H1 (cell line): Measurements from ENCODE around the gene RIT2. TPM values are rescaled to one million over a fixed set of nuclear protein-coding genes. Genes with fewer than 3 reads are reported as not detected.

Experiments used
- CTCF ChIA-PET: fragments of 300-600 bp; sonication (Branson Sonifier 250); formaldehyde crosslinking; loops from one replicate; lab custom pipeline; 2021; ENCODE audit not compliant: partially characterized antibody; lab: Charles Lee
- POLR2A ChIA-PET: fragments of 300-600 bp; sonication (Branson Sonifier 250); formaldehyde crosslinking; loops from one replicate; lab custom pipeline; 2021; ENCODE audit warnings: inconsistent platforms; ENCODE audit not compliant: partially characterized antibody; lab: Charles Lee
- DNase-seq, 2 experiments: peaks; one replicate each; pipeline versions ENCODE4 v3.0.0 to v3.0.0-alpha.2; 2010 to 2022; ENCODE audit warnings: low spot score in 2 of 2, low read depth in 1 of 2, mixed read lengths in 1 of 2
- FAIRE-seq: peaks from 2 replicates; lab custom pipeline; 2011; peaks lifted over from hg19 to GRCh38; lab: Jason Lieb, UNC
- H2AFZ ChIP-seq: 2 replicates; pipeline ENCODE4 v1.8.1; 2012; ENCODE audit warnings: low read length, inconsistent platforms
- H2AK5ac ChIP-seq: 2 replicates; pipeline ENCODE4 v1.6.1; 2013; ENCODE audit warnings: low read depth, low read length
- H2BK120ac ChIP-seq: replicated peaks from 2 replicates; pipeline ENCODE3; 2013; ENCODE audit warnings: low read depth, low read length, inconsistent platforms
- H2BK12ac ChIP-seq: 2 replicates; pipeline ENCODE4 v1.6.1; 2013; ENCODE audit warnings: low read depth, low read length
- H2BK15ac ChIP-seq: 2 replicates; pipeline ENCODE4 v1.6.1; 2013; ENCODE audit warnings: low read length
- H2BK20ac ChIP-seq: 2 replicates; pipeline ENCODE4 v1.6.1; 2013; ENCODE audit warnings: low read length
- H2BK5ac ChIP-seq: 2 replicates; pipeline ENCODE4 v1.6.1; 2013; ENCODE audit warnings: low read depth, low read length
- H3K14ac ChIP-seq: 2 replicates; pipeline ENCODE4 v1.6.1; 2013; ENCODE audit warnings: inconsistent platforms; ENCODE audit not compliant: insufficient read length
- H3K18ac ChIP-seq: 2 replicates; pipeline ENCODE4 v1.6.1; 2013; ENCODE audit warnings: low read length; ENCODE audit errors: extremely low read depth
- H3K23ac ChIP-seq: 2 replicates; pipeline ENCODE4 v1.6.1; 2013; ENCODE audit warnings: inconsistent platforms; ENCODE audit not compliant: insufficient read length
- H3K23me2 ChIP-seq: 2 replicates; pipeline ENCODE4 v1.6.1; 2013; ENCODE audit warnings: low read depth, low read length
- H3K27ac ChIP-seq: 2 replicates; pipeline ENCODE4 v1.6.1; 2011; ENCODE audit warnings: low read depth, low read length, inconsistent platforms
- H3K27me3 ChIP-seq, 4 experiments: replicated peaks in 1 of 4; 1 replicate in 1 of 4; 2 replicates in 3 of 4; pipeline versions ENCODE4 v1.6.1 to v1.8.1; 2011 to 2013; ENCODE audit warnings: low read length in 3 of 4, mild to moderate bottlenecking in 3 of 4, inconsistent platforms in 2 of 4, mixed read lengths in 2 of 4, moderate library complexity in 1 of 4; ENCODE audit not compliant: control insufficient read depth in 3 of 4, insufficient read depth in 3 of 4; ENCODE audit errors: extremely low read depth in 1 of 4
- H3K36me3 ChIP-seq, 4 experiments: 2 replicates each; pipeline versions ENCODE4 v1.6.1 to v1.8.1; 2011 to 2013; ENCODE audit warnings: mild to moderate bottlenecking in 4 of 4, low read length in 3 of 4, moderate library complexity in 2 of 4, control low read depth in 1 of 4, inconsistent platforms in 1 of 4; ENCODE audit not compliant: insufficient read depth in 4 of 4, control insufficient read depth in 2 of 4
- H3K4ac ChIP-seq: replicated peaks from 2 replicates; pipeline ENCODE3; 2013; ENCODE audit warnings: low read length, low read depth, mixed read lengths, inconsistent platforms; ENCODE audit not compliant: insufficient read length
- H3K4me1 ChIP-seq, 4 experiments: replicated peaks in 1 of 4; 1 replicate in 1 of 4; 2 replicates in 3 of 4; pipeline versions ENCODE4 v1.6.1 to v1.8.1; 2011 to 2013; ENCODE audit warnings: low read length in 3 of 4, inconsistent platforms in 2 of 4, mixed read lengths in 1 of 4; ENCODE audit not compliant: insufficient read depth in 4 of 4, control insufficient read depth in 3 of 4
- H3K4me2 ChIP-seq, 2 experiments: 2 replicates each; pipeline versions ENCODE4 v1.6.1 to v1.8.1; 2011 to 2013; ENCODE audit warnings: low read depth in 2 of 2, low read length in 2 of 2, control low read depth in 1 of 2, inconsistent platforms in 1 of 2, mild to moderate bottlenecking in 1 of 2; ENCODE audit not compliant: insufficient read depth in 1 of 2
- H3K4me3 ChIP-seq, 4 experiments: fragments of 200-600, 300-600 bp in 1 of 4; sonication (generic), shearing (Covaris generic), sonication (Bioruptor Twin) in 1 of 4; 2 replicates each; pipeline versions ENCODE4 v1.5.1 to v1.8.1; 2011 to 2016; ENCODE audit warnings: low read length in 4 of 4, low read depth in 3 of 4, control low read depth in 2 of 4, inconsistent platforms in 2 of 4, mild to moderate bottlenecking in 2 of 4, mixed read lengths in 1 of 4, moderate library complexity in 1 of 4; ENCODE audit not compliant: insufficient read depth in 2 of 4; ENCODE audit errors: extremely low read depth in 1 of 4
- H3K56ac ChIP-seq: replicated peaks from 2 replicates; pipeline ENCODE3; 2013; ENCODE audit warnings: low read depth, mild to moderate bottlenecking, mixed read lengths, low read length, inconsistent platforms; ENCODE audit not compliant: insufficient read length
- H3K79me1 ChIP-seq: 2 replicates; pipeline ENCODE4 v1.6.1; 2013; ENCODE audit warnings: low read depth, low read length, control low read depth
- H3K79me2 ChIP-seq, 2 experiments: 2 replicates each; pipeline versions ENCODE4 v1.6.1 to v1.8.1; 2012 to 2013; ENCODE audit warnings: low read length in 2 of 2, mild to moderate bottlenecking in 2 of 2, inconsistent platforms in 1 of 2; ENCODE audit not compliant: insufficient read depth in 2 of 2, control insufficient read depth in 1 of 2
- H3K9ac ChIP-seq, 4 experiments: replicated peaks in 1 of 4; 1 replicate in 1 of 4; 2 replicates in 3 of 4; pipeline versions ENCODE4 v1.6.1 to v1.8.1; 2011 to 2013; ENCODE audit warnings: low read depth in 3 of 4, low read length in 3 of 4, control low read depth in 2 of 4, mild to moderate bottlenecking in 2 of 4, moderate library complexity in 2 of 4, inconsistent platforms in 1 of 4; ENCODE audit errors: extremely low read depth in 1 of 4
- H3K9me3 ChIP-seq, 2 experiments: 2 replicates each; pipeline versions ENCODE4 v1.6.1 to v1.8.1; 2012 to 2013; ENCODE audit warnings: mild to moderate bottlenecking in 2 of 2, moderate library complexity in 2 of 2, control low read depth in 1 of 2, inconsistent platforms in 1 of 2, low read depth in 1 of 2, low read length in 1 of 2, mixed read lengths in 1 of 2; ENCODE audit not compliant: insufficient read depth in 2 of 2
- H4K20me1 ChIP-seq, 2 experiments: replicated peaks in 1 of 2; 2 replicates each; pipeline versions ENCODE3 to v1.8.1; 2011 to 2013; ENCODE audit warnings: inconsistent platforms in 2 of 2, low read length in 2 of 2, mild to moderate bottlenecking in 1 of 2; ENCODE audit not compliant: insufficient read depth in 2 of 2, control insufficient read depth in 1 of 2
- H4K5ac ChIP-seq: 2 replicates; pipeline ENCODE4 v1.6.1; 2013; ENCODE audit warnings: low read length, low read depth, mixed read lengths, inconsistent platforms; ENCODE audit not compliant: insufficient read length
- H4K8ac ChIP-seq: 2 replicates; pipeline ENCODE4 v1.8.0; 2013; ENCODE audit warnings: mild to moderate bottlenecking, moderate library complexity, low read length, inconsistent platforms; ENCODE audit not compliant: insufficient read depth; ENCODE audit errors: extremely low read depth
- H4K91ac ChIP-seq: replicated peaks from 2 replicates; pipeline ENCODE3; 2013; ENCODE audit warnings: low read length, mixed read lengths, inconsistent platforms; ENCODE audit not compliant: insufficient read length
- ATF2 ChIP-seq: IDR thresholded peaks from 2 replicates; pipeline ENCODE4 v1.6.1; 2012; ENCODE audit warnings: low read length, inconsistent platforms
- ATF3 ChIP-seq: IDR thresholded peaks from 2 replicates; pipeline ENCODE4 v1.6.1; 2011; ENCODE audit warnings: low read depth, mild to moderate bottlenecking, low read length; ENCODE audit not compliant: insufficient read depth
- BCL11A ChIP-seq, 2 experiments: IDR thresholded peaks; one replicate each; pipeline ENCODE4 v1.6.1; 2011; ENCODE audit warnings: low read depth in 2 of 2, low read length in 2 of 2, mild to moderate bottlenecking in 2 of 2
- CEBPB ChIP-seq: IDR thresholded peaks from 2 replicates; pipeline ENCODE4 v1.6.1; 2012; ENCODE audit warnings: low read depth, low read length
- EZH2 ChIP-seq: fragments of 200-600 bp; sonication (generic); IDR thresholded peaks from 2 replicates; pipeline ENCODE4 v1.7.1; 2012; ENCODE audit warnings: low read depth, mild to moderate bottlenecking, moderate library complexity, low read length, inconsistent platforms; ENCODE audit not compliant: severe bottlenecking
- GABPA ChIP-seq: IDR thresholded peaks from 2 replicates; pipeline ENCODE4 v1.6.1; 2011; ENCODE audit warnings: mild to moderate bottlenecking, low read length, moderate library complexity, borderline replicate concordance; ENCODE audit not compliant: insufficient read depth
- NANOG ChIP-seq: IDR thresholded peaks from 2 replicates; pipeline ENCODE4 v1.6.1; 2011; ENCODE audit warnings: low read length, low read depth, mild to moderate bottlenecking, inconsistent platforms; ENCODE audit not compliant: insufficient read depth, poor library complexity, severe bottlenecking
- RFX5 ChIP-seq: IDR thresholded peaks from 2 replicates; pipeline ENCODE4 v1.6.1; 2011; ENCODE audit warnings: low read depth, low read length, improper control_type of control experiment, borderline replicate concordance
- RXRA ChIP-seq: IDR thresholded peaks from 2 replicates; pipeline ENCODE4 v1.6.1; 2011; ENCODE audit warnings: low read depth, mild to moderate bottlenecking, low read length, moderate library complexity; ENCODE audit not compliant: insufficient read depth
- ZNF274 ChIP-seq: IDR thresholded peaks from 2 replicates; pipeline ENCODE4 v1.7.0; 2012; ENCODE audit warnings: low read length, borderline replicate concordance; ENCODE audit errors: extremely low read depth
- WGBS, 2 experiments: shearing (Covaris generic) in 1 of 2; methylation state at CpG; one replicate each; pipeline versions ENCODE4 v1.1.6 to v1.1.7; 2013 to 2015; ENCODE audit warnings: low lambda C conversion rate in 2 of 2, mixed read lengths in 2 of 2, inconsistent platforms in 1 of 2, low coverage in 1 of 2, missing lambda C conversion rate in 1 of 2; ENCODE audit not compliant: insufficient replicate concordance in 2 of 2, insufficient coverage in 1 of 2, insufficient read length in 1 of 2; ENCODE audit errors: extremely low coverage in 1 of 2, missing lambda C conversion rate in 1 of 2; 5-methylcytosine and 5-hydroxymethylcytosine counted together
- polyA plus RNA-seq, 7 experiments: library from polyadenylated mRNA; depleted of rRNA in 3 of 7; stranded (reverse) in 5 of 7; unstranded in 2 of 7; fragments of >200 nt in 5 of 7; fragments of 200-250 nt in 2 of 7; gene quantifications; 1 replicate in 5 of 7; 2 replicates in 1 of 7; 4 replicates in 1 of 7; pipeline versions ENCODE4 v1.2.1 to v1.2.3, GENCODE V29; 2011 to 2013; ENCODE audit warnings: missing spikeins in 2 of 7, mixed read lengths in 2 of 7
- total RNA-seq: library from RNA; stranded (reverse); fragmentation: NEBNext Ultra II Directional; extraction: Animal tissue kit (Norgen Biotek cat#: 25700); gene quantifications from 2 replicates; pipeline ENCODE4 v1.2.1, GENCODE V29; 2021

The RIT2 gene
- total and polyA plus RNA-seq, 2 of the 8 experiments (the other 6 are each of a cell fraction or from before 2014, with no cell fraction given): 0.67 to 3.2 TPM

- H2BK5ac ChIP-seq: no peak overlapping the region
- DNase-seq (no peak), FAIRE-seq (no peak)
- H3K79me1 ChIP-seq: no peaks in the 10 kb centered on the region
- no peak overlapping the region for H4K8ac ChIP-seq
- no peak overlapping the region for H3K4ac ChIP-seq
- H2BK15ac ChIP-seq: no peak overlapping the region
- peaks cover 0 to 8% (median 1%) of the 10 kb centered on the region in 4 experiments; a peak in 2 of 7 replicates for H3K4me1 ChIP-seq
- WGBS, 2 experiments: 75% methylated on average over 4 of the region's 4 CpGs; no CpG with 5 or more reads in 1 of the 2 experiments
- H4K5ac ChIP-seq: no peak overlapping the region
- no peaks in the 10 kb centered on the region for H3K79me2 ChIP-seq
- H3K9me3 ChIP-seq: no peaks in the 10 kb centered on the region
- no peaks in the 10 kb centered on the region for H4K20me1 ChIP-seq
- H3K4me2 ChIP-seq: no peak overlapping the region; a peak in 1 of 4 replicates
- H3K27ac ChIP-seq: no peak overlapping the region
- no peak overlapping the region for H2AK5ac ChIP-seq
- H2BK20ac ChIP-seq: no peak overlapping the region
- no peak overlapping the region for H3K14ac ChIP-seq
- no peaks in the 10 kb centered on the region for H3K36me3 ChIP-seq
- no peaks in the 10 kb centered on the region for H3K27me3 ChIP-seq
- peak overlapping the region; percentile 61 for H4K91ac ChIP-seq
- no peak overlapping the region for H2BK12ac ChIP-seq
- no peak overlapping the region for H2AFZ ChIP-seq
- H3K9ac ChIP-seq: no peak overlapping the region
- POLR2A ChIA-PET: interaction anchor here (1.8 kb wide), 1 partner anchor 36 kb away, joined by 6 read pairs; no protein-coding TSS in a partner anchor
- no peaks in the 10 kb centered on the region for H3K23me2 ChIP-seq
- H3K23ac ChIP-seq: no peak overlapping the region
- CTCF ChIA-PET: interaction anchor here (0.7 to 1.8 kb wide), 3 partner anchors 34 to 48 kb away, joined by 3 to 6 read pairs (median 4); no protein-coding TSS in a partner anchor
- no peak overlapping the region for H3K56ac ChIP-seq
- no peak overlapping the region; the same call in 1 of the 2 replicates for H3K18ac ChIP-seq
- no peak overlapping the region for H3K4me3 ChIP-seq
- H2BK120ac ChIP-seq: no peak overlapping the region
- TF ChIP-seq EZH2: no peak
- TF ChIP-seq ATF2: no peak
- no peak for TF ChIP-seq ATF3
- TF ChIP-seq GABPA: no peak
- no peak for TF ChIP-seq RFX5
- no peak for TF ChIP-seq BCL11A (IDR thresholded peaks at IDR 0.05; ENCODE audit: low read depth in 2 of 2, low read length in 2 of 2)
- no peak for TF ChIP-seq NANOG
- no peak for TF ChIP-seq CEBPB
- TF ChIP-seq ZNF274: no peak
- TF ChIP-seq RXRA: no peak
Measured at GRCh38 chr18:42778445-42779042, 336.9 kb downstream of the RIT2 start.
